Choroid plexus epithelial cell (primary cell): ENCODE measurements around the gene RNF169.
A peak's percentile ranks its signal among the peaks of the same experiment; 100 is the strongest.

ENCODE experiments used
- DNase-seq: peaks from one replicate; pipeline ENCODE4 v3.0.0-alpha.2; 2010; ENCODE audit warnings: low read depth
- H3K4me3 ChIP-seq: 2 replicates; pipeline ENCODE4 v1.5.1; 2011; ENCODE audit warnings: low read depth, mild to moderate bottlenecking, control low read depth, low read length, moderate library complexity
- TF ChIP-seq, protein P1 (sequence below): conservative IDR thresholded peaks from 2 replicates; pipeline ENCODE4 v1.5.1; 2011; ENCODE audit warnings: low read depth, mild to moderate bottlenecking, control low read depth, inconsistent platforms, low read length, moderate library complexity

Gene RNF169

DNA sequence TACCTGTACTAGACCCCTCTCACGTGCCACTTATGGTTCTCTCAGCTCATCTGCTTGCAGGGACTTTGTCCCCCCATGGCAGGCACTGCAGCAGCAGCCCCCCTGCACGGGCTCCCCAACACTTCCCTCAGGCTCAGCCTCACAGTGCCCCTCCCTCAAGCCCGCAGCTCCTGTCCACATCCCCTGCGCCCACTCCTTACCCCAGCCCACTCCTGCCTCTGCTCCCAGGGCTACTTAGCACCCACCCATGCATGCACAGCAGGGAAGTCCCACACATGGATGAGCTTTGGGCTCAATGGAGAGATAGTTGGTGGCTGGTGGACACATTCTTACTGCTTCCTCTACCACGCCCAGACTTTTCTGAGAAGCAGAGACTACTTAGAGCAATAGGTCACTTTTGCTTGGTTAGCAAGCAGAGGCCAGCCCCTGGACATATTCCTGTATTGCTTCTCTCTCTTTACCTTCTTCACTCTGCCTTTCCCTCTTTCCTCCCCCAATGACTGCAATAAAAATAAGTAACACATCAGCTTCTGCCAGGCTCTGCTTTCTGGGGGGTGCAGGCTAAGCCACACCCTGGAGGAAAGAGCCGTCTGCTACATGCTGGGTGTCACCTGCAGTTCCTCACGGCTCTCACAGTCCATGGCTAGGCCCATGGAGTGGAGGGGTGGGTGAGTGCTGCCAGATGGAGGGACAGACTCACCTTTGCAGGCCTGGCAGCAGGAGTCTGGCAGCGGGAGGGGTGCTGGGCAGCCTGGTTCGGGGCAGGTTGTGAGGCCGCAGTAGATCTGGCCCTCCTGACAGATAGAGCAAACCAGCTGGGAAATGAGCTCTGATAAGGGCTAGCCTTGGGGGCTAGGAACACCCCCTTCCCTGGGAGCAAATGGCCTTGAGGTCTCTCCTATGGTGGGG lies 40.8 kb upstream of the RNF169 start:
- H3K4me3 ChIP-seq: no peak overlapping the region
- DNase-seq: no peak
- TF ChIP-seq, protein P1, sequence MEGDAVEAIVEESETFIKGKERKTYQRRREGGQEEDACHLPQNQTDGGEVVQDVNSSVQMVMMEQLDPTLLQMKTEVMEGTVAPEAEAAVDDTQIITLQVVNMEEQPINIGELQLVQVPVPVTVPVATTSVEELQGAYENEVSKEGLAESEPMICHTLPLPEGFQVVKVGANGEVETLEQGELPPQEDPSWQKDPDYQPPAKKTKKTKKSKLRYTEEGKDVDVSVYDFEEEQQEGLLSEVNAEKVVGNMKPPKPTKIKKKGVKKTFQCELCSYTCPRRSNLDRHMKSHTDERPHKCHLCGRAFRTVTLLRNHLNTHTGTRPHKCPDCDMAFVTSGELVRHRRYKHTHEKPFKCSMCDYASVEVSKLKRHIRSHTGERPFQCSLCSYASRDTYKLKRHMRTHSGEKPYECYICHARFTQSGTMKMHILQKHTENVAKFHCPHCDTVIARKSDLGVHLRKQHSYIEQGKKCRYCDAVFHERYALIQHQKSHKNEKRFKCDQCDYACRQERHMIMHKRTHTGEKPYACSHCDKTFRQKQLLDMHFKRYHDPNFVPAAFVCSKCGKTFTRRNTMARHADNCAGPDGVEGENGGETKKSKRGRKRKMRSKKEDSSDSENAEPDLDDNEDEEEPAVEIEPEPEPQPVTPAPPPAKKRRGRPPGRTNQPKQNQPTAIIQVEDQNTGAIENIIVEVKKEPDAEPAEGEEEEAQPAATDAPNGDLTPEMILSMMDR: no peak

DNA sequence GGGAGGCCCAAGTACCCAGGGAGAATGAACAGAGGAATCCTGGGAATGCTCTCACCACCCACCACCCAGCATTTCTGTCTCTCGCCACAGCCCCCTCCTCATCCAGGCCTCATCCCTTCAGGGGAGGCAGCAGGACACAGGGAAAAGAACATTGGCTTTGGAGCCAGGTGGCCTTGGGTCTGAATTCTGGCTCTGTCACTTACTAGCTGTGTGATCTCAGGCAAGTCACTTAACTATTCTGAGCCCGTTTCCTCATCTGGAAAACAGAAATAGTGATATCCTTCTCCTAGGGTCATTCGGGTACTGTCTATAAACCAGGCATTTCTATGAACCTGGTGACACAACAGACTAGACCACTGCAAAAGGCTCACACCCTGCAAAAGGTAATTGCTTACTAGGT lies 39.5 kb upstream of the RNF169 start:
- H3K4me3 ChIP-seq: no peak overlapping the region
- DNase-seq: no peak
- TF ChIP-seq, protein P1: no peak

DNA sequence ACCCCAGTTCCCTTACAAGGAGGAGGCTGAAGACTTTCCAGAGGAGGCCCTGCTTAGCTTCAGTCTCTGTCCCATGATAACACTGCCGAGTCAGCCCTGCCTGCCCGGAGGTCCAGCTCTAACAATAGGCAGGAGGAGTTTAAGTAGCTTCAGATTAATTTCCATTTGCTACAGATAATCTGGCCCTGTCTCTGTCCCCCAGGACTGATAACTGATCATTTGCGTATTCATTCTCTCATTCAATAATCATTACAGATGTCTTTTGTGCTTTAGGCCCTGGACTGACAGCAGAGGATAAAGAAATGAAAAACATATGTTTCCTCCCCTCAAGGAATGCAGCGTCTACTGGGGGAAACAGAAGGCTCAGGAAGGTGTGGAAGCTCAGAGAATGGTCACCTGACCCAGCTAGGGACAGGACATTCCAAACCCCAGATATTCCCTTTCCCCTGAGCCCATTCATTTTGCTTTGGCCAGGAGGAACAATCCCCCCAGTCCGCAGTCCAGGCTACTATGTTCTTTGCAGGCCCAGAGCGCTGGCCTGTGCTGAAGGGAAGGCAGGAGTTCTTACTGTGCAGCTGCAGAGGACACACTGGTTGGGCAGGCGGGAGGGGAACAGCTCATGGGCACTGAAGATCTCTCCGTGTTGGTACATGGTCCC lies 38.2 kb upstream of the RNF169 start:
- TF ChIP-seq, protein P1: no peak
- peak; percentile 63 for DNase-seq
- H3K4me3 ChIP-seq: no peak overlapping the region

DNA sequence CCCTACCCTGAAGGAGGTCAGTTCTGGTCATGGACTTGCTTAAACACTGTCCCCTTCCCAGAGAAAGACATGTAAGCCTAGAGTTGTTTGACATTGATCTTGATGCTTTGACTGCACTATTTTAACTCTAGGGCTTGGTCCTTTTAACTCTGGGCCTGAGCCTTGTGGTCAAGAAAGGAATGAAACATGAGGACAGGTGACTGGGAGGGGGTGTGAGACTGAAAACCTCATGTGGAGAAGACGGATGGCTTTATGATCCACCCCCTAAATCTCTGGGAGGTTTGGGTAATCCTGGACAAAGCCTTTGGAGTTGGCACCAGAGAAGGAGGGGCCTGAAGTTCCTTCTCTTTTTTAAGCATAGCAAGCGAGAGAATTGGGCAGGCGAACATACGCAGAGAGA lies 35.0 kb upstream of the RNF169 start:
- TF ChIP-seq, protein P1: no peak
- H3K4me3 ChIP-seq: no peak overlapping the region
- no peak for DNase-seq

DNA sequence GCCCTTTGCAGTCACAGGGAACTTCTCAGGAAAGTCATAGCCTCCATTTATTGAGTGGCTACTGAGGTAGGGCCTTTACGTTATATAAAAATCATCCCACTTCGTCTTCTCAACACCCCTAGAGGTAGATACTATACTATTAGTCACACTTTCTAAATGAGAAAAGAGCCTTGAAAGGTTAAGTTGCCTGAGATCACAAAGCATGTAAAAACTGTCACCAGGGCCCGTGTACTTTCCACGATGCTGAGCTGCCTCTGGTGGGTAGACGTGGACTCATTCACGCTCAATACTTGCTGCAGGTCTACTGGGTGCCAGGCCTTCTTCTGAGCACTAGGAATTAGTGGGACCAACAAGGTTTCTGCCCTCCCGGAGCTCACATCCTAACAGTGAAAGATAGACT lies 33.7 kb upstream of the RNF169 start:
- H3K4me3 ChIP-seq: no peak overlapping the region
- TF ChIP-seq, protein P1: no peak
- DNase-seq: no peak

DNA sequence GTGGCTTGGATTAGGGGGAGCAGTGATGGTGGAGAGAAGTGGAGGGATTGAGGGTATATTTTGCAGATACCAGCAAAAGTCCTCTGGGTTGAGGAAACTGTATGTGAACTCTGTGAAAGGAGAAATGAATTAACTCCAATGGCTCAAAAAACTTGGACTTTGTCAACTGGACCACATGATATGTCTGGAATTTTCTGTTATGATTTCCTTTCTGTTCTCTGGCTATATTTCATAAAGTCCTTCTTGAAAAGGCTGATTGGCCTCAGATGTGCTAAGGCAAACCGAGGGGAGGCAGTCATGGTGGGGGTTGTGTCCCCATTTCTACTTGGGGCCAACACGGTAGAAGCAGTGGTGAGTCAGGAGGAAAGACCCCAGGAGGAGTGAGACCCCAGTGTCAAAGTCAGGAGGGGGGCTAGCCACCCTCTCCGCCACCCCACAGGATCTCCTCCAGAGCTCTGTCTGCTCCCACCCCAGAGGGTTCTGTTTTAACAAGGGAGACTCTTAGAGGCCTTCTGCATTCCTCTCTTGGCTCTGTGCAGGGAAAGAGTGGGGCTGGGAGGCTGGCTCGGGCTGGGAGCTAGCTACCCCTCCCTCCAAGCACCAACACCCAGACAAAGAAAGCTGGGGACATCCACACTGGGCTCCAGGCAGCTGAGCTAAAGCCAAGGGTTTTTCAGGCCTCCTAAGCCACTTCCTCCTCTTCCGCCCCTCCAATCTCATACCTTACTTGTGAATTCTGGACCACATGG lies 31.3 kb upstream of the RNF169 start:
- no peak overlapping the region for H3K4me3 ChIP-seq
- TF ChIP-seq, protein P1: no peak
- DNase-seq: peak; percentile 25
